ENCODE data around the gene MED13L. TPM values are rescaled to one million over a fixed set of nuclear protein-coding genes. Genes with fewer than 3 reads are reported as not detected.

Gene MED13L
- total RNA-seq, 6 experiments from 2014 or later = 29.0 to 52.0 (median 38.1) TPM

DNA sequence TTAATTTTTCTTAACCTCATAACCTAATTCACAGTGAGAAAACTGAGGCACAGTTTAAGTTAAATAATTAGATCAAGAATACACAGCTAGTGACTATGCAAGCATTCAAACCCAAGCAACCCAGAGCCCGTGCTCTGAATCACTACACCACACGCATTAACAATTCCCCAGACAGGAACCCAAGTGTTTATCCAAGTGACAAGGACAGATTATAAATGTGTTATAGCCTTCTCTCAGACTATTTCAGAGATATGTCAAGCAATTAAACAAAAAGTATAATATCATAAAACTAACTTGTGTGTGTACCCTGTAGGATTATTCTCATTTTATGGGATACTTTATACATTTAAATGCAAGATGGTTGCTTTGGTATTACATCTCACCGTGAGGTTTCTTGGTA is 43.8 kb downstream of the MED13L start:
- TF ChIP-seq CTCF (IDR thresholded peaks at IDR 0.05) = no peak
- no peak for TF ChIP-seq POLR2A (IDR thresholded peaks at IDR 0.05)
- no peaks in the 10 kb centered on the region for H3K9me3 ChIP-seq
- H3K36me3 ChIP-seq = no peaks in the 10 kb centered on the region

GRCh38 chr12:116227811-116228210 is 49.7 kb downstream of the MED13L start:
- ATAC-seq (no peak), DNase-seq (no peak)
- intact Hi-C loops (cut with DNase I) = loop anchor here in 1 of 2 donors (10.0 kb wide), 1 partner anchor 83 kb away; no protein-coding TSS in a partner anchor
- peaks cover 0 to 10% (median 0%) of the 10 kb centered on the region in 4 donors for H3K4me1 ChIP-seq
- H3K9me3 ChIP-seq = no peaks in the 10 kb centered on the region
- no peaks in the 10 kb centered on the region for H3K27me3 ChIP-seq
- WGBS (ENCODE audit: insufficient coverage, low coverage, low lambda C conversion rate, missing lambda C conversion rate) = 88% methylated on average over 3 of the region's 3 CpGs
- H3K27ac ChIP-seq = no peak overlapping the region
- no peak overlapping the region for H3K4me3 ChIP-seq
- TF ChIP-seq POLR2A (IDR thresholded peaks at IDR 0.05) = no peak
- no peak for TF ChIP-seq CTCF (IDR thresholded peaks at IDR 0.05)
- H3K36me3 ChIP-seq = no peaks in the 10 kb centered on the region

More for the DNA sequence above, 43.8 kb downstream of the MED13L start:
- 87% methylated on average over 3 of the region's 3 CpGs for WGBS (ENCODE audit: insufficient coverage, low coverage, low lambda C conversion rate, missing lambda C conversion rate)
- Histone ChIP-seq H3K27me3 (no peaks in the 10 kb centered on the region), H3K4me3 (no peak overlapping the region), H3K27ac (no peak overlapping the region), H3K4me1 (peaks cover 0 to 19% (median 2%) of the 10 kb centered on the region in 4 donors)
- intact Hi-C loops (cut with DNase I) = loop anchor here in 1 of 2 donors (10.0 kb wide), 1 partner anchor 239 kb away; no protein-coding TSS in a partner anchor
- no peak for DNase-seq
- ATAC-seq = no peak

GRCh38 chr12:116226026-116226425 is 51.5 kb downstream of the MED13L start:
- Histone ChIP-seq H3K9me3 (no peaks in the 10 kb centered on the region), H3K27ac (no peak overlapping the region), H3K27me3 (no peaks in the 10 kb centered on the region), H3K4me3 (no peak overlapping the region), H3K36me3 (no peaks in the 10 kb centered on the region), H3K4me1 (no peaks in the 10 kb centered on the region)
- TF ChIP-seq CTCF (IDR thresholded peaks at IDR 0.05) (no peak), POLR2A (IDR thresholded peaks at IDR 0.05) (no peak)
- DNase-seq (no peak), ATAC-seq (no peak)
- intact Hi-C loops (cut with DNase I) = loop anchor here in 1 of 2 donors (10.0 kb wide), 1 partner anchor 81 kb away; no protein-coding TSS in a partner anchor
- WGBS (ENCODE audit: insufficient coverage, low coverage, low lambda C conversion rate, missing lambda C conversion rate) = 94% methylated on average over 2 of the region's 2 CpGs

DNA sequence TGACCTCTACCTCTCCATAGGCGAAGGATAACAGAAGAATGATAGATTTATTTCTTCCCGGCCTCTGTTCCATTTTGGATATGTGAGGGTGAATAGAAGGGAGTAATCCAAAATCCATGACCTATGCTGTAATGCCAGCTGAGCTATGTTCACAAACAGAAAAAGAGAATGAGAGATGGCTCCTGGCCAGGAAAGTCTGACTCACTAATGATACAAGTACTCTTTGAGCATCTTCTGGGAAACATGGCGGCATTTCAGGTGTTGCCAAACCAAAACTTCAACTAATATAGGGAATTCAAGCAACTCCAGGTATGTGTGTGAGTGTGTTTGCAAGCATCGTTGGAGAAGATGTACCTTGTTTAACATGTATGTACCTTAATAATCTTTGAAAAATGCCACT is 55.1 kb downstream of the MED13L start:
- 69% methylated on average over 4 of the region's 4 CpGs for WGBS (ENCODE audit: insufficient coverage, low coverage, low lambda C conversion rate, missing lambda C conversion rate)
- Histone ChIP-seq H3K27ac (no peak overlapping the region), H3K27me3 (no peaks in the 10 kb centered on the region), H3K4me3 (no peak overlapping the region), H3K9me3 (no peaks in the 10 kb centered on the region), H3K4me1 (no peaks in the 10 kb centered on the region), H3K36me3 (no peaks in the 10 kb centered on the region)
- intact Hi-C loops (cut with DNase I) = loop anchor here in 1 of 2 donors (10.0 kb wide), 1 partner anchor 78 kb away; no protein-coding TSS in a partner anchor
- ATAC-seq (peak; percentile 68 to 92 (median 77)), DNase-seq (peak in 2 of 3 donors; percentile 50 to 82)
- TF ChIP-seq POLR2A (IDR thresholded peaks at IDR 0.05) (no peak), CTCF (IDR thresholded peaks at IDR 0.05) (no peak)
